ENCODE results near the gene REST. TPM values are rescaled to one million over a fixed set of nuclear protein-coding genes. Genes with fewer than 3 reads are reported as not detected.

Gene REST
- polyA plus RNA-seq, 3 donors: 6.3 to 71.2 (median 44.2) TPM

- H3K36me3 Mint-ChIP-seq: peaks cover 9 to 17% of the 10 kb centered on the region in 2 donors
- H3K27me3 Mint-ChIP-seq (ENCODE audit: low read depth in 3 of 3): peaks cover 0 to 2% (median 0%) of the 10 kb centered on the region in 3 donors
- peak; percentile 92 to 97 (median 95) for DNase-seq
- 9% methylated on average over 6 of the region's 7 CpGs for WGBS (ENCODE audit: insufficient coverage)
- H3K36me3 ChIP-seq (replicated peaks in 1 of 2; ENCODE audit: control insufficient read depth in 1 of 2, insufficient read depth in 2 of 2, low read length in 2 of 2): peaks cover 8 to 13% of the 10 kb centered on the region in 2 donors
- peak overlapping the region; percentile 59 to 72 for H3K4me3 Mint-ChIP-seq
- intact Hi-C loops (cut with micrococcal nuclease): loop anchor here (5.0 to 10.0 kb wide), 2 partner anchors 51 to 53 kb away; partner anchors contain the start of gene REST (in 2 of the 2)
- H3K4me1 ChIP-seq (ENCODE audit: control insufficient read depth in 1 of 2, insufficient read depth in 2 of 2, low read length in 2 of 2): peaks cover 11 to 16% of the 10 kb centered on the region in 2 donors
- peaks cover 0 to 2% (median 0%) of the 10 kb centered on the region in 7 donors for H3K9me3 Mint-ChIP-seq
- peak overlapping the region; percentile 80 to 96 (median 92) for H3K27ac Mint-ChIP-seq
- no peak for TF ChIP-seq CTCF (IDR thresholded peaks at IDR 0.05)
- peak overlapping the region; percentile 76 for H3K4me2 ChIP-seq (replicated peaks; ENCODE audit: extremely low read depth, low read length, poor library complexity, severe bottlenecking)
- no peaks in the 10 kb centered on the region for H4K20me1 ChIP-seq (ENCODE audit: insufficient read depth, low read length)
- peak overlapping the region; percentile 45 for H3K9ac ChIP-seq (ENCODE audit: insufficient read depth, low read length, poor library complexity, severe bottlenecking)
- H2AFZ ChIP-seq (ENCODE audit: insufficient read depth, low read depth, low read length, poor library complexity, severe bottlenecking): peak overlapping the region; percentile 83
- H3K27ac ChIP-seq (ENCODE audit: low read depth in 1 of 2, low read length in 2 of 2): peak overlapping the region; percentile 46 to 84
- peak overlapping the region; percentile 8 to 68 (median 43) for H3K4me3 ChIP-seq (replicated peaks in 1 of 3; ENCODE audit: low read depth in 2 of 3, low read length in 3 of 3)
- no peaks in the 10 kb centered on the region for H3K79me2 ChIP-seq (ENCODE audit: insufficient read depth, low read length)
- no peaks in the 10 kb centered on the region for H3K27me3 ChIP-seq (ENCODE audit: control insufficient read depth in 2 of 2, insufficient read depth in 2 of 2, low read length in 2 of 2)
- H3K4me1 Mint-ChIP-seq: peaks cover 15% of the 10 kb centered on the region
- no peaks in the 10 kb centered on the region for H3K9me3 ChIP-seq (replicated peaks in 1 of 2; ENCODE audit: control insufficient read depth in 1 of 2, insufficient read depth in 1 of 2, low read length in 2 of 2)
Observed at GRCh38 chr4:56958111-56958517, 50.4 kb downstream of the REST start.

GRCh38 chr4:56959100-56959499, 51.4 kb downstream of the REST start:
- Mint-ChIP-seq H3K9me3 (peaks cover 0 to 2% (median 0%) of the 10 kb centered on the region in 7 donors), H3K36me3 (peaks cover 17 to 27% of the 10 kb centered on the region in 2 donors), H3K4me1 (peaks cover 15% of the 10 kb centered on the region), H3K27ac (peak overlapping the region in 6 of 7 donors; percentile 25 to 94 (median 91)), H3K27me3 (ENCODE audit: low read depth in 3 of 3) (peaks cover 0 to 2% (median 0%) of the 10 kb centered on the region in 3 donors), H3K4me3 (no peak overlapping the region)
- H2AFZ ChIP-seq (ENCODE audit: insufficient read depth, low read depth, low read length, poor library complexity, severe bottlenecking): no peak overlapping the region
- no peaks in the 10 kb centered on the region for H4K20me1 ChIP-seq (ENCODE audit: insufficient read depth, low read length)
- no peak for DNase-seq
- peak overlapping the region in 1 of 2 donors; percentile 84 for H3K27ac ChIP-seq (ENCODE audit: low read depth in 1 of 2, low read length in 2 of 2)
- no peak overlapping the region for H3K4me2 ChIP-seq (replicated peaks; ENCODE audit: extremely low read depth, low read length, poor library complexity, severe bottlenecking)
- H3K9me3 ChIP-seq (replicated peaks in 1 of 2; ENCODE audit: control insufficient read depth in 1 of 2, insufficient read depth in 1 of 2, low read length in 2 of 2): no peaks in the 10 kb centered on the region
- no CpG with 5 or more reads among the region's 1 CpG for WGBS (ENCODE audit: insufficient coverage)
- peaks cover 17 to 23% of the 10 kb centered on the region in 2 donors for H3K36me3 ChIP-seq (replicated peaks in 1 of 2; ENCODE audit: control insufficient read depth in 1 of 2, insufficient read depth in 2 of 2, low read length in 2 of 2)
- peaks cover 11 to 16% of the 10 kb centered on the region in 2 donors for H3K4me1 ChIP-seq (ENCODE audit: control insufficient read depth in 1 of 2, insufficient read depth in 2 of 2, low read length in 2 of 2)
- intact Hi-C loops (cut with micrococcal nuclease): loop anchor here (5.0 to 10.0 kb wide), 2 partner anchors 52 to 54 kb away; partner anchors contain the start of gene REST (in 2 of the 2)
- H3K9ac ChIP-seq (ENCODE audit: insufficient read depth, low read length, poor library complexity, severe bottlenecking): no peak overlapping the region
- no peak overlapping the region for H3K4me3 ChIP-seq (replicated peaks in 1 of 3; ENCODE audit: low read depth in 2 of 3, low read length in 3 of 3)
- TF ChIP-seq CTCF (IDR thresholded peaks at IDR 0.05): no peak
- H3K27me3 ChIP-seq (ENCODE audit: control insufficient read depth in 2 of 2, insufficient read depth in 2 of 2, low read length in 2 of 2): no peaks in the 10 kb centered on the region
- no peaks in the 10 kb centered on the region for H3K79me2 ChIP-seq (ENCODE audit: insufficient read depth, low read length)
